Left ventricle myocardium inferior (tissue), 1 donor: ENCODE data around the gene KRTAP10-7. TPM values are rescaled to one million over a fixed set of nuclear protein-coding genes. Genes with fewer than 3 reads are reported as not detected.
"Not testable (repeated sequence)": the region's sequence is repeated elsewhere in the genome, so short reads cannot be mapped to it uniquely, and the experiment has no call there.

Experiments used
- DNase-seq: peaks from one replicate; pipeline ENCODE4 v3.0.0-alpha.2; 2020
- H3K27ac ChIP-seq: fragments of 200-600 bp; replicated peaks from 2 replicates; pipeline ENCODE4 v1.8.0; 2021
- H3K27me3 ChIP-seq: fragments of 200-600 bp; 2 replicates; pipeline ENCODE4 v1.8.0; 2021; ENCODE audit warnings: low read depth
- H3K36me3 ChIP-seq: fragments of 200-600 bp; 2 replicates; pipeline ENCODE4 v1.8.0; 2021
- H3K4me1 ChIP-seq: fragments of 200-600 bp; 2 replicates; pipeline ENCODE4 v1.8.0; 2021
- H3K4me3 ChIP-seq: fragments of 200-600 bp; 2 replicates; pipeline ENCODE4 v1.8.0; 2021; ENCODE audit warnings: mild to moderate bottlenecking, moderate library complexity
- H3K9me3 ChIP-seq: fragments of 200-600 bp; replicated peaks from 2 replicates; pipeline ENCODE4 v1.8.0; 2021
- CTCF ChIP-seq: fragments of 200-600 bp; IDR thresholded peaks from 2 replicates; pipeline ENCODE4 v1.8.0; 2021; ENCODE audit warnings: antibody characterized with exemption, mild to moderate bottlenecking, borderline replicate concordance
- intact Hi-C: fragments of 100-400 bp; cut with micrococcal nuclease; formaldehyde crosslinking; loops from one replicate; pipeline ENCODE4 v1.11.0; 2022
- total RNA-seq: library from RNA; stranded (reverse); fragmentation: NEBNext Ultra II Directional; extraction: Animal tissue kit (Norgen Biotek cat#: 25700); gene quantifications from one replicate; pipeline ENCODE4 v1.2.1, GENCODE V29; 2021
- donor health status: DM: no; HTN: yes; CAD: no; lungs with severe emphysema.

The KRTAP10-7 gene
- total RNA-seq, 1 donor from 2014 or later, result not detected

GRCh38 chr21:44569861-44570517 lies 30.4 kb upstream of the KRTAP10-7 start:
- Histone ChIP-seq H3K4me1 (no peaks in the 10 kb centered on the region), H3K27ac (no peak overlapping the region), H3K9me3 (peaks cover 21% of the 10 kb centered on the region), H3K36me3 (no peaks in the 10 kb centered on the region), H3K27me3 (peaks cover 27% of the 10 kb centered on the region), H3K4me3 (no peak overlapping the region)
- intact Hi-C loops, result no loop called here
- no peak for DNase-seq
- no peak for TF ChIP-seq CTCF

GRCh38 chr21:44571296-44571695 lies 29.1 kb upstream of the KRTAP10-7 start:
- peaks cover 27% of the 10 kb centered on the region for H3K9me3 ChIP-seq
- no peak overlapping the region for H3K27ac ChIP-seq
- H3K4me1 ChIP-seq, result no peaks in the 10 kb centered on the region
- intact Hi-C loops, result no loop called here
- no peak for TF ChIP-seq CTCF
- DNase-seq, result no peak
- peaks cover 30% of the 10 kb centered on the region for H3K27me3 ChIP-seq
- no peak overlapping the region for H3K4me3 ChIP-seq
- H3K36me3 ChIP-seq, result no peaks in the 10 kb centered on the region

GRCh38 chr21:44571844-44572782 lies 28.3 kb upstream of the KRTAP10-7 start:
- peaks cover 30% of the 10 kb centered on the region for H3K27me3 ChIP-seq
- no peaks in the 10 kb centered on the region for H3K36me3 ChIP-seq
- DNase-seq, result no peak
- no peak overlapping the region for H3K27ac ChIP-seq
- H3K9me3 ChIP-seq, result peaks cover 31% of the 10 kb centered on the region
- intact Hi-C loops, result no loop called here
- no peak overlapping the region for H3K4me3 ChIP-seq
- no peak for TF ChIP-seq CTCF
- no peaks in the 10 kb centered on the region for H3K4me1 ChIP-seq

- intact Hi-C loops, result no loop called here
- Histone ChIP-seq H3K4me1 (no peaks in the 10 kb centered on the region), H3K36me3 (no peaks in the 10 kb centered on the region), H3K27me3 (peaks cover 30% of the 10 kb centered on the region), H3K9me3 (peaks cover 37% of the 10 kb centered on the region), H3K4me3 (no peak overlapping the region), H3K27ac (no peak overlapping the region)
- TF ChIP-seq CTCF, result no peak
- DNase-seq, result no peak
Observed at GRCh38 chr21:44572959-44573583, 27.3 kb upstream of the KRTAP10-7 start.

- Histone ChIP-seq H3K27me3 (peaks cover 22% of the 10 kb centered on the region), H3K9me3 (peaks cover 37% of the 10 kb centered on the region)
- intact Hi-C loops, DNase-seq, H3K4me1 ChIP-seq, H3K4me3 ChIP-seq, H3K27ac ChIP-seq, H3K36me3 ChIP-seq: not testable (repeated sequence)
Observed at GRCh38 chr21:44573630-44574456, 26.6 kb upstream of the KRTAP10-7 start, which contains the start of gene KRTAP10-4. Gene KRTAP10-4 (plus strand): TSS chr21:44573729. CDS start chr21:44573759, 30 bp downstream.
